ENCODE measurements around the gene ABI3BP.

The ABI3BP gene

DNA sequence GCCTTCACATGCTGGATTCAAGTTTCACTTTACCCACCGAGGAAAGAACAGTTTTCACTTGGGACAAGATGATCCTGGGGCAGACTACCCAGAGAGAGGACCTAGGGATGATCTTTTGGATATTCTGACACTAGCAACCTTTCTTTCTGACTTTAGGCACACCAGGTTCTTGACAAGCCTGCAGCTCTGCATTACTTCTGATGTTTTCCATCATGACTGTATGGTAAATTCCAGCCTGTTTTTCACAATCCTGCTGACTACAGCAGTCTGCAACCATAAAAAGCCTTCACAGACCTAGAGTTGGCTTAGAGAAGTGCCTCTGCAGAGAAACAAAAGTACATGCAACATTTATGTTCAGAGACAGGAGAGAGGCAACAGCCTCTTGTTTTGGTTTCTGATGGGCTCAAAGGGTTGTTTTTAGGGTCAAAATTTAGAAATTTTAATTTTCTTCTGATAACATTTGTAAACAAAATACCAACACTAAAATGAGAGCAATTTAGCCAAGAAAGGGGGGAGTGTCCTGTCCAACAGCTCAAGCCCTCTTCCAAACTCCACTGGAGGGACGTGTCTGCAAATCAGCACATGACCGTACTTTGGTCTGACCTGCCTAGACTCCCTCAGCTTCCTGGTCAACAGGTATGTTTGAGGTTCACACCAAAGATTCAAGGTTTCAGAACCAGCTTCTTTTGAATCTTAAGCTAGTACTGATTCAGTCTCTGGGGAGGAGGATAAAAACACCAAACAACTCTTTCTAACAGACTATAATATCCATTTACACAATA lies 799 bp downstream of the ABI3BP start:
- Histone ChIP-seq H3K9ac (no peak overlapping the region), H3K4me1 (no peaks in the 10 kb centered on the region), H3K27me3 (no peaks in the 10 kb centered on the region), H3K4me3 (no peak overlapping the region), H3K9me3 (no peaks in the 10 kb centered on the region), H3K36me3 (no peaks in the 10 kb centered on the region), H3K4me2 (no peak overlapping the region), H3K27ac (no peak overlapping the region), H4K20me1 (no peaks in the 10 kb centered on the region)
- TF ChIP-seq Cebpa-rat (IDR thresholded peaks at IDR 0.05), result no peak

DNA sequence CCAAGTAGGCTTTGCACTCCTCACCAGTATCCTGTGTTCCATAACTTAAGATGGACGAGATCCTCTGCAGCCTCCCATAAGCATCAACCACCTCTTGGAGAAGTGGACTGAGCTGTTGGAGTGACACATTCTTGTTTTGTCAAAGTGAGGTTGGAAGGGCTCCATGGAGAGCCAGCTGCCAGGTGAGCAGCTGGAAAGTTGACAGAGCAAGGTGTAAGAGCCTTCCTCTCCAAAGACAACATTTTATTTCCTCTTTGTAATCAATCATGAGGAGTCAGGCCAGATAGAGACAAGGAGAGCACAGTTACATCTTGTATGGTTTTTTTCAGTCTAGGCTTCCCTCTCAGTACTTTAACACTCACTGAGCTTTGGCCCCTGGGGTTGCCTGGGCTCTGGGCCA lies 5.1 kb downstream of the ABI3BP start:
- H3K4me3 ChIP-seq, result no peak overlapping the region
- no peak for TF ChIP-seq Cebpa-rat (IDR thresholded peaks at IDR 0.05)
- H3K4me1 ChIP-seq, result no peaks in the 10 kb centered on the region
- no peak overlapping the region for H3K27ac ChIP-seq
- no peaks in the 10 kb centered on the region for H3K27me3 ChIP-seq
- no peak overlapping the region for H3K9ac ChIP-seq
- H3K4me2 ChIP-seq, result no peak overlapping the region
- no peaks in the 10 kb centered on the region for H3K9me3 ChIP-seq
- no peaks in the 10 kb centered on the region for H3K36me3 ChIP-seq
- no peaks in the 10 kb centered on the region for H4K20me1 ChIP-seq

- H3K36me3 ChIP-seq, result no peaks in the 10 kb centered on the region
Measured at GRCh38 chr3:100984308-100984707, 8.9 kb downstream of the ABI3BP start.

DNA sequence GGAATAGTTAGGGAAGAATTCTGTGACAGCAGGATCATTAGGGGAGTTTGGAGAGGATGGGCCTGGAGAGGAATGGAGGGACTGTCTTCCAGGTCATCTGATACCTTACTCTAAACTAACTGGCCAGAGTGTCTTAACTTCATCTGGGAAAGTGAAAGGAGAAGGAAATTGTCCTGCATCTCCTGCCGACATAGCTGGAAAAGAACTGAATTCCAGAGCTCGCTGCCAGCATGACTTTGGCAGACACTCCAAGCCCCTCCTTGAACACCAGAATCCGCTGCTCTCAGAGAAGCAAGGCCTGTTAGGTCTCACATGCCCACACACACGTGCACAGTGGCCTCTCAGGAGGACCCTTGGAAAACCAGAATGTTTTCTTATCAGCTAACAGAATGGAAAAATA lies 10.5 kb downstream of the ABI3BP start:
- TF ChIP-seq Cebpa-rat (IDR thresholded peaks at IDR 0.05), result no peak
- Histone ChIP-seq H4K20me1 (no peaks in the 10 kb centered on the region), H3K9ac (no peak overlapping the region), H3K4me1 (no peaks in the 10 kb centered on the region), H3K27me3 (no peaks in the 10 kb centered on the region), H3K4me3 (no peak overlapping the region), H3K9me3 (no peaks in the 10 kb centered on the region), H3K36me3 (no peaks in the 10 kb centered on the region), H3K27ac (no peak overlapping the region), H3K4me2 (no peak overlapping the region)

More at GRCh38 chr3:100984308-100984707, 8.9 kb downstream of the ABI3BP start:
- Histone ChIP-seq H3K4me1 (no peaks in the 10 kb centered on the region), H3K27ac (no peak overlapping the region), H3K9me3 (no peaks in the 10 kb centered on the region), H3K4me2 (no peak overlapping the region), H3K27me3 (no peaks in the 10 kb centered on the region), H3K9ac (no peak overlapping the region), H4K20me1 (no peaks in the 10 kb centered on the region), H3K4me3 (no peak overlapping the region)
- TF ChIP-seq Cebpa-rat (IDR thresholded peaks at IDR 0.05), result no peak

GRCh38 chr3:100981164-100981911 lies 11.9 kb downstream of the ABI3BP start:
- no peak for TF ChIP-seq Cebpa-rat (IDR thresholded peaks at IDR 0.05)
- Histone ChIP-seq H3K27me3 (no peaks in the 10 kb centered on the region), H3K9me3 (no peaks in the 10 kb centered on the region), H3K4me2 (no peak overlapping the region), H3K36me3 (no peaks in the 10 kb centered on the region), H3K4me1 (no peaks in the 10 kb centered on the region), H3K27ac (no peak overlapping the region), H3K9ac (no peak overlapping the region), H4K20me1 (no peaks in the 10 kb centered on the region), H3K4me3 (no peak overlapping the region)

DNA sequence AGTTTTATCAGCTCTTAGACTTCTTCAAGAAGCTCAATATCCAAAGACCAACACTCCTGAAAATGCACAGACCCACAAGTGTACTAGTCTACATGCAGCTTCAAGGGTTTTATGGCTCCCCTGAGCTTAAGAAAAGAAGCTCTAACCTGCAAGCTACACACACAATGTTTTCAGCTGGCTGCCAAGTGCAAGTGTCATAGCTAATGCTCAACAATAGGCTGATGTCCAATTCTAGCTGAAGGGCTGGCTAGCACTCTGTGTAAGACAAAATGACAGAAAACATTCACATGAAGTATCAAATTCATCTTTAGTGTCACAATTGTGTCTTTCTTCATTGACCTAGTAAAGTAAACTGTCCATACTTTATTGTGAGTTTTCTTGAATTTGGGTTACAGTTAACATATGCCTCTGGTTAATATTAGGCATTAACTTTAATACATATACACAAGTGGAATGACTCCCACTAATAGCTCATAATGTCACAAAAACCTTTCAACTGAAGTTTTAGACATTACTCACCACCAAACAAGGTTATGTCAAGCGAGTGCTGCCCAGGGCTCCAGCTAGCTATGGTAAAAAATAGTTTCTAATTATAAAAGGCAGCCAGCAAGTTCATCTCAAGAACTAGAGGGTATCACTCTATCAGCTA lies 15.1 kb downstream of the ABI3BP start:
- H3K36me3 ChIP-seq, result no peaks in the 10 kb centered on the region
- H3K9me3 ChIP-seq, result no peaks in the 10 kb centered on the region
- no peak overlapping the region for H3K27ac ChIP-seq
- H3K4me3 ChIP-seq, result no peak overlapping the region
- H3K9ac ChIP-seq, result no peak overlapping the region
- H4K20me1 ChIP-seq, result no peaks in the 10 kb centered on the region
- no peak overlapping the region for H3K4me2 ChIP-seq
- no peak for TF ChIP-seq Cebpa-rat (IDR thresholded peaks at IDR 0.05)
- no peaks in the 10 kb centered on the region for H3K27me3 ChIP-seq
- H3K4me1 ChIP-seq, result no peaks in the 10 kb centered on the region

DNA sequence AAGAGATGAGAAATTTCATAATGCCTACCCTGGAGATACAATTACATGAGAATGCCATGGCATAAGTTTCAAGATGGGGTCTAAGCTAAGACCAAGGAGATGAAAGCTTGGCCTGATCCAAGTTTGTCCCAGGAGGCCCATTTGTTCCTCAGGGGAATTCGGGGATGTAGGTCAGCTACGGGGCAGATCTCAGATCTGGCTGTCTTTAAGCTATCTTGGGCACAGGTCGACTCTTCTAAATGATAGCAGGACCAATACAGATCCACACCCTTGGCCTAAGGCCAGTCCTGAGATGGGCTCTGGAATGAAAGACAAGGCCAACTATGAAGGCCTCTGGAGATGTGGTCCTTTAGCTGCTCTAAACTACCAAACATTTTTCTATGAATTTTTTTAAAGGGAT lies 16.6 kb downstream of the ABI3BP start:
- Histone ChIP-seq H3K4me3 (no peak overlapping the region), H3K27ac (no peak overlapping the region), H3K9me3 (no peaks in the 10 kb centered on the region), H3K27me3 (no peaks in the 10 kb centered on the region), H3K36me3 (no peaks in the 10 kb centered on the region), H3K4me2 (no peak overlapping the region), H3K9ac (no peak overlapping the region), H3K4me1 (no peaks in the 10 kb centered on the region), H4K20me1 (no peaks in the 10 kb centered on the region)
- no peak for TF ChIP-seq Cebpa-rat (IDR thresholded peaks at IDR 0.05)

DNA sequence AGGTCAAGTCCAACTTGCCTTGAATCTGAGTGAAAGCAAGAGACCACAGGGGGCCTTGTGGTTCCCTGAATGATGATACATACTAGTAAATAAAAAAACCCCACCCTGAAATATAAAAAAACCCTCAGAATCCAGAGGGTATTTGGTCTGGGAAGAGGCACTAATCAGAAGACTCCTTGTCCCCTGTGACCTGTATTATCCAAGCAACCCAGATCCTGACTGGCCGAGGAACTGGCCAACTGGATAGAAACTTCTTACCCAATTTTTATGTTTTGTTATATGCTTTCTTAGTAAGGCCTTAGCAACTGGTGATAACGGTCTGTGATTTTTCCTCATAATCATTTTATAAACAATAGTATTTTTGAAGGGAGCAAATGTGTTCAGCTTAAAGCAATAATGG lies 17.5 kb downstream of the ABI3BP start:
- no peak overlapping the region for H3K9ac ChIP-seq
- no peaks in the 10 kb centered on the region for H3K9me3 ChIP-seq
- no peaks in the 10 kb centered on the region for H3K27me3 ChIP-seq
- H3K4me2 ChIP-seq, result no peak overlapping the region
- H3K27ac ChIP-seq, result no peak overlapping the region
- H4K20me1 ChIP-seq, result no peaks in the 10 kb centered on the region
- no peak overlapping the region for H3K4me3 ChIP-seq
- H3K36me3 ChIP-seq, result no peaks in the 10 kb centered on the region
- no peaks in the 10 kb centered on the region for H3K4me1 ChIP-seq
- TF ChIP-seq Cebpa-rat (IDR thresholded peaks at IDR 0.05), result no peak

DNA sequence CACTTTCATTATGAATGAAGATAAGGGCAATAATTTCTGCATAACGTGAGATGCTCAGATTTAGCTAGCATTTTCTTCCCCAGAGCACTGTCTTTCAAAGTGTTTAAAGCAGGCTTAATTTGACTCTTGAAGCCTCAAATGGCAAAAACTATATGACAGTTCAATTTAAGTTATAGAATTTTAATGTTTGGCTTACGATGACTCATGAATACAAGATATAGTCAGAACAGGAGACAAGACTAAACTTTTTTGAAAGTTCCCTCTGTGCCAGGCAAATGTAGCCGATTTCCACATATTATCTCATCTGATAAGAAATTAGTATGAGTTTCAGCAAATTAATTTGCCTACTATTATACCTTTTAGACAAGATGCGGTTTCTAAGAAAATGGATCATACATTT lies 19.6 kb downstream of the ABI3BP start:
- H3K4me1 ChIP-seq, result no peaks in the 10 kb centered on the region
- H3K9ac ChIP-seq, result no peak overlapping the region
- no peaks in the 10 kb centered on the region for H4K20me1 ChIP-seq
- no peak overlapping the region for H3K27ac ChIP-seq
- no peaks in the 10 kb centered on the region for H3K9me3 ChIP-seq
- no peaks in the 10 kb centered on the region for H3K36me3 ChIP-seq
- no peaks in the 10 kb centered on the region for H3K27me3 ChIP-seq
- no peak overlapping the region for H3K4me3 ChIP-seq
- no peak for TF ChIP-seq Cebpa-rat (IDR thresholded peaks at IDR 0.05)
- H3K4me2 ChIP-seq, result no peak overlapping the region

GRCh38 chr3:100972867-100973266 lies 20.4 kb downstream of the ABI3BP start:
- Histone ChIP-seq H4K20me1 (no peaks in the 10 kb centered on the region), H3K9ac (no peak overlapping the region), H3K4me1 (no peaks in the 10 kb centered on the region), H3K27ac (no peak overlapping the region), H3K27me3 (no peaks in the 10 kb centered on the region), H3K9me3 (no peaks in the 10 kb centered on the region), H3K4me2 (no peak overlapping the region), H3K36me3 (no peaks in the 10 kb centered on the region), H3K4me3 (no peak overlapping the region)
- no peak for TF ChIP-seq Cebpa-rat (IDR thresholded peaks at IDR 0.05)
